B cell (primary cell): ENCODE results near the gene DGUOK. TPM values are rescaled to one million over a fixed set of nuclear protein-coding genes. Genes with fewer than 3 reads are reported as not detected.

ENCODE experiments used
- ATAC-seq: fragments of 200-7000 bp; cut with Tn5 transposase; one replicate; pipeline ENCODE4 v1.10.0; 2021; ENCODE audit warnings: low read depth, mild to moderate bottlenecking, moderate number of reproducible peaks, moderate library complexity
- CTCF ChIA-PET: fragments of 350-600 bp; sonication (Branson Sonifier 250); formaldehyde crosslinking; loops from one replicate; lab custom pipeline; 2021; ENCODE audit warnings: antibody characterized with exemption, inconsistent platforms; lab: Charles Lee
- POLR2A ChIA-PET: fragments of 350-600 bp; sonication (Branson Sonifier 250); formaldehyde crosslinking; loops from one replicate; lab custom pipeline; 2021; ENCODE audit warnings: antibody characterized with exemption; lab: Charles Lee
- DNase-seq: peaks from one replicate; pipeline ENCODE4 v3.0.0; 2013
- H2AFZ ChIP-seq: 2 replicates; pipeline ENCODE4 v1.6.1; 2012; ENCODE audit warnings: mild to moderate bottlenecking, low read depth, low read length; ENCODE audit not compliant: insufficient read depth, poor library complexity, severe bottlenecking
- H3K27ac ChIP-seq, 2 donors: 1 replicate in 1 of 2; 2 replicates in 1 of 2; pipeline ENCODE4 v1.5.1; 2012 to 2013; ENCODE audit warnings: low read length in 2 of 2, mild to moderate bottlenecking in 2 of 2, moderate library complexity in 1 of 2
- H3K27me3 ChIP-seq, 4 experiments: fragments of 200-600 bp in 1 of 4; sonication (generic) in 1 of 4; replicated peaks in 1 of 4; 1 replicate in 2 of 4; 2 replicates in 2 of 4; pipeline versions ENCODE4 v1.6.1 to v1.7.0; 2013 to 2016; ENCODE audit warnings: low read length in 3 of 4, mild to moderate bottlenecking in 2 of 4, mixed read lengths in 1 of 4, moderate library complexity in 1 of 4; ENCODE audit not compliant: insufficient read depth in 4 of 4, control insufficient read depth in 3 of 4; ENCODE audit errors: control extremely low read depth in 1 of 4
- H3K36me3 ChIP-seq, 2 experiments: replicated peaks in 1 of 2; 1 replicate in 1 of 2; 2 replicates in 1 of 2; pipeline versions ENCODE4 v1.6.1 to v1.7.1; 2013; ENCODE audit warnings: low read length in 1 of 2; ENCODE audit not compliant: insufficient read depth in 2 of 2, control insufficient read depth in 1 of 2; ENCODE audit errors: control extremely low read depth in 1 of 2, extremely low read depth in 1 of 2
- H3K4me1 ChIP-seq, 2 donors: fragments of 200-600 bp in 1 of 2; sonication (generic) in 1 of 2; 1 replicate in 1 of 2; 2 replicates in 1 of 2; pipeline versions ENCODE4 v1.5.1 to v1.6.1; 2013 to 2017; ENCODE audit warnings: low read length in 2 of 2; ENCODE audit not compliant: control insufficient read depth in 2 of 2, insufficient read depth in 2 of 2
- H3K4me2 ChIP-seq: replicated peaks from 2 replicates; pipeline ENCODE3; 2012; ENCODE audit warnings: mild to moderate bottlenecking, low read depth, low read length; ENCODE audit not compliant: poor library complexity, severe bottlenecking
- H3K4me3 ChIP-seq, 5 experiments: fragments of 200-600 bp in 1 of 5; sonication (generic) in 1 of 5; 1 replicate in 3 of 5; 2 replicates in 2 of 5; pipeline versions ENCODE4 v1.5.1 to v1.7.0; 2011 to 2016; ENCODE audit warnings: low read length in 4 of 5, mild to moderate bottlenecking in 4 of 5, low read depth in 2 of 5, control low read depth in 1 of 5, moderate library complexity in 1 of 5; ENCODE audit not compliant: insufficient read depth in 1 of 5; ENCODE audit errors: control extremely low read depth in 1 of 5, extremely low read depth in 1 of 5
- H3K79me2 ChIP-seq: fragments of 200-600 bp; sonication (generic); one replicate; pipeline ENCODE4 v1.6.0; 2016; ENCODE audit warnings: low read length; ENCODE audit not compliant: control insufficient read depth, insufficient read depth
- H3K9ac ChIP-seq: fragments of 200-600 bp; sonication (generic); 2 replicates; pipeline ENCODE4 v1.6.1; 2017; ENCODE audit warnings: mild to moderate bottlenecking, low read length, moderate library complexity
- H3K9me3 ChIP-seq, 3 donors: one replicate each; pipeline versions ENCODE4 v1.6.1 to v1.7.1; 2013; ENCODE audit warnings: low read length in 2 of 3; ENCODE audit not compliant: control insufficient read depth in 2 of 3, insufficient read depth in 1 of 3; ENCODE audit errors: control extremely low read depth in 1 of 3
- H4K20me1 ChIP-seq: 2 replicates; pipeline ENCODE4 v1.6.0; 2012; ENCODE audit warnings: mild to moderate bottlenecking, low read length; ENCODE audit not compliant: insufficient read depth, control insufficient read depth, poor library complexity, severe bottlenecking
- H3K27ac Mint-ChIP-seq: one replicate; pipeline ENCODE4 v1.8.0; 2021; ENCODE audit warnings: mixed read lengths
- H3K27me3 Mint-ChIP-seq: one replicate; pipeline ENCODE4 v1.8.0; 2021; ENCODE audit warnings: mixed read lengths
- H3K4me1 Mint-ChIP-seq: one replicate; pipeline ENCODE4 v1.8.0; 2021; ENCODE audit warnings: mixed read lengths
- H3K4me3 Mint-ChIP-seq: one replicate; pipeline ENCODE4 v1.8.0; 2021; ENCODE audit warnings: mixed read lengths
- H3K9me3 Mint-ChIP-seq: one replicate; pipeline ENCODE4 v1.8.0; 2022; ENCODE audit warnings: mixed read lengths; ENCODE audit not compliant: insufficient read depth
- CTCF ChIP-seq: fragments of 200-600 bp; IDR thresholded peaks from one replicate; pipeline ENCODE4 v1.8.0; 2022; ENCODE audit warnings: antibody characterized with exemption, mild to moderate bottlenecking
- EZH2 ChIP-seq: IDR thresholded peaks from 2 replicates; pipeline ENCODE4 v1.6.1; 2012; ENCODE audit warnings: borderline replicate concordance, low read depth, mild to moderate bottlenecking, moderate library complexity, low read length; ENCODE audit not compliant: insufficient read depth, poor library complexity, severe bottlenecking
- WGBS: methylation state at CpG from one replicate; pipeline ENCODE4 v1.1.5; 2013; ENCODE audit warnings: missing lambda C conversion rate; ENCODE audit not compliant: insufficient coverage; 5-methylcytosine and 5-hydroxymethylcytosine counted together
- intact Hi-C: fragments of 100-400 bp; cut with micrococcal nuclease; formaldehyde crosslinking; loops from one replicate; pipeline ENCODE4 v1.10.0; 2022
- polyA plus RNA-seq: library from polyadenylated mRNA; depleted of rRNA; stranded (reverse); fragments of >200 nt; gene quantifications from 2 replicates; pipeline ENCODE4 v1.2.3, GENCODE V29; 2012
- total RNA-seq, 2 donors: library from RNA; stranded (reverse); fragments of 120-200 nt in 1 of 2; gene quantifications; 1 replicate in 1 of 2; 2 replicates in 1 of 2; pipeline versions ENCODE4 v1.2.3 to v1.2.4, GENCODE V29; 2013 to 2022

DGUOK gene
- total and polyA plus RNA-seq, 2 donors (not counting 1 experiment from before 2014, with no cell fraction given): 61.7 to 81.5 TPM

GRCh38 chr2:73895473-73895872 is 31.2 kb upstream of the DGUOK start:
- no peaks in the 10 kb centered on the region for H3K79me2 ChIP-seq
- no peak overlapping the region for H3K9ac ChIP-seq
- POLR2A ChIA-PET: no interaction called here
- H4K20me1 ChIP-seq: no peaks in the 10 kb centered on the region
- CTCF ChIA-PET: no interaction called here
- Mint-ChIP-seq H3K4me1 (peaks cover 6% of the 10 kb centered on the region), H3K27ac (no peak overlapping the region), H3K9me3 (no peaks in the 10 kb centered on the region), H3K27me3 (peaks cover 13% of the 10 kb centered on the region), H3K4me3 (no peak overlapping the region)
- no peaks in the 10 kb centered on the region for H3K36me3 ChIP-seq
- no peak for TF ChIP-seq EZH2
- no peak for TF ChIP-seq CTCF
- H3K27ac ChIP-seq: no peak overlapping the region
- no peak for ATAC-seq
- H3K4me3 ChIP-seq: no peak overlapping the region
- no peaks in the 10 kb centered on the region for H3K9me3 ChIP-seq
- no peak for DNase-seq
- H3K4me1 ChIP-seq: peaks cover 3 to 12% of the 10 kb centered on the region in 2 donors
- intact Hi-C loops: no loop called here
- no peak overlapping the region for H2AFZ ChIP-seq
- H3K4me2 ChIP-seq: no peak overlapping the region
- H3K27me3 ChIP-seq: no peaks in the 10 kb centered on the region
- no CpG with 5 or more reads among the region's 9 CpGs for WGBS

GRCh38 chr2:73896362-73897239 is 30.1 kb upstream of the DGUOK start:
- no peaks in the 10 kb centered on the region for H3K9me3 ChIP-seq
- Mint-ChIP-seq H3K9me3 (no peaks in the 10 kb centered on the region), H3K4me3 (no peak overlapping the region), H3K27ac (no peak overlapping the region), H3K27me3 (peaks cover 6% of the 10 kb centered on the region), H3K4me1 (peaks cover 6% of the 10 kb centered on the region)
- TF ChIP-seq EZH2: no peak
- no peak for TF ChIP-seq CTCF
- ATAC-seq (no peak), DNase-seq (peak; percentile 31)
- H3K4me2 ChIP-seq: no peak overlapping the region
- ChIA-PET POLR2A (interaction anchor here (0.6 kb wide), 1 partner anchor 664 kb away, joined by 3 read pairs; no protein-coding TSS in a partner anchor), CTCF (interaction anchor here (1.2 kb wide), 1 partner anchor 14 kb away, joined by 4 read pairs; no protein-coding TSS in a partner anchor)
- intact Hi-C loops: no loop called here
- H3K27me3 ChIP-seq: no peaks in the 10 kb centered on the region
- peak overlapping the region; percentile 8 for H2AFZ ChIP-seq
- no peak overlapping the region for H3K27ac ChIP-seq
- H3K4me1 ChIP-seq: peaks cover 3 to 12% of the 10 kb centered on the region in 2 donors
- 14% methylated on average over 11 of the region's 15 CpGs for WGBS
- H4K20me1 ChIP-seq: no peaks in the 10 kb centered on the region
- H3K9ac ChIP-seq: no peak overlapping the region
- H3K36me3 ChIP-seq: no peaks in the 10 kb centered on the region
- H3K79me2 ChIP-seq: no peaks in the 10 kb centered on the region
- no peak overlapping the region for H3K4me3 ChIP-seq
